GM19351 (cell line): ENCODE data around the gene PRR32.
A peak's percentile ranks its signal among the peaks of the same experiment; 100 is the strongest.
"Not testable (repeated sequence)": the region's sequence is repeated elsewhere in the genome, so short reads cannot be mapped to it uniquely, and the experiment has no call there.

Experiments used
- ATAC-seq: cut with Tn5 transposase; IDR thresholded peaks from one replicate; pipeline ENCODE4 v1.9.1; 2021; ENCODE audit warnings: mild to moderate bottlenecking, moderate library complexity; ENCODE audit not compliant: unreplicated experiment

PRR32 gene, protein sequence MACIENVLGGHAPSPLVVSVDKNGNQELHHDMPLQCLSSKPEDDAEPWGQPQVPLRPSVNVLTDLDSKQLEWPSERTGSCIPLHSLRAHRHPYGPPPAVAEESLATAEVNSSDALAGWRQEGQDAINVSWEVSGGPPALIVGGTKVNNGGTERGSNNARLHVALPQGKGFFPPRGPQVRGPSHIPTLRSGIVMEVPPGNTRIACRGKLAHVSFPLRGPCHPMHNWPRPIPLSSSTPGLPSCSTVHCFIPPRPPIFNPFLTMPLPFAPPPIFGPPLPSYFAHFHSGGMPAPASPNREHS

GRCh38 chrX:126819429-126819828, at the start of gene PRR32:
Gene PRR32 (plus strand): TSS chrX:126819729. CDS start chrX:126819844, 115 bp downstream.
- no peak for ATAC-seq

GRCh38 chrX:126770179-126770578, 49.4 kb upstream of the PRR32 start:
- ATAC-seq = peak; percentile 86

DNA sequence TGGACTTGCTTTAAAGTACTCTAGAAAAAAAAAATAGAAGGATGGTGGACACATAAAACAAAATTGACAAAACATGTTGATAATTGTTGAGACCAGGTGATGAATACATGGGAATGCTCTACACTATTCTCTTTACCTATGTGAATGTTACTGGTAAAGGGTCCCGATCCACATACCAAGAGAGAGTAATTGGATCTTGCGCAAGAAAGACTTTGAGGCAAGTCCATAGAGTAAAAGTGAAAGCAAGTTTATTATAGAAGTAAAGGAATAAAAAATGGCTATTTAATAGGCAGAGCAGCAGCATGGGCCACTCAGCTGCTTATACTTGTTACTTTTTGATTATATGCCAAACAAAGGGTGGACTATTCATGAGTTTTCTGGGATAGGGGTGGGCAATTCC, 34.0 kb upstream of the PRR32 start:
- ATAC-seq = no peak

DNA sequence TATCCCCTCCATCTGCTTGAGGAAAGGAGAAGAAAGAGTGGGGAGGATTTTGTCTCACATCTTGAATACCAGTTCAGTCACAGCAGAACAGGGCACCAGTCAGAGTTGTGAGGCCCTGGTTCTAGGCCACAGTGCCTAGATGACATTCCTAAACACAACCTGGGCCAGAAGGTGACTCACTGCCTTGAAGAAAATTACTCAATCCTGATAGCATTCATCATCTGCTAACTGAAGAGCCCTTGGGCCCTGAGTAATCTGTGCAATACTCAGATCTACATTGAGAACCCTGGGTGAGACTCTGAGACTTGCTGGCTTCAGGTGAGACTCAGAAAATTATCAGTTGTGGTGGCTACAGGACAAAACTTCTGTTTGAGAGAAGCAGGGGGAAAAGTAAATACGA, 20.5 kb upstream of the PRR32 start:
- ATAC-seq = no peak

- ATAC-seq = not testable (repeated sequence)
These were observed 12.7 kb upstream of the PRR32 start for GRCh38 chrX:126806784-126807183.

- no peak for ATAC-seq
These were observed 3.7 kb upstream of the PRR32 start for GRCh38 chrX:126815806-126816205.

GRCh38 chrX:126820700-126821420, 1.3 kb downstream of the PRR32 start:
- no peak for ATAC-seq

- no peak for ATAC-seq
These were observed 4.9 kb downstream of the PRR32 start for GRCh38 chrX:126824338-126825007.

- ATAC-seq = no peak
These were observed 6.2 kb downstream of the PRR32 start for GRCh38 chrX:126825566-126826193.

- ATAC-seq = no peak
These were observed 16.7 kb downstream of the PRR32 start for GRCh38 chrX:126836186-126836585.

DNA sequence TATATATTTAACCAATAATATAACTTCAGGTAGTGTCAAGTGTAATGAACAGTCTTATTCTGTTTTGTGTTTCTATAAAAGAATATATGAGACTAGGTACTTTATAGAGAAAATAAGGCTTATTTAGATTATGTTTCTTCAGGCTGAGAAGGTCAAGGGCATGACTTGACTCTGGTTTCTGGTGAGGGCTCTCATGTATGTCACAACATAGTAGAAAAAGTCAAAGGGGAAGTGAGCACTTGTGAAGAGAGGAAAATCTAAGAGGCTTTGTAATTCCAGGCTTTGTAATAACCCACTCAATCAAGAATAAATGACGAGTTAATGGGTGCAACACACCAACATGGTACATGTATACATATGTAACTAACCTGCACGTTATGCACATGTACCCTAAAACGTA, 27.6 kb downstream of the PRR32 start:
- no peak for ATAC-seq

GRCh38 chrX:126855839-126856524, 36.5 kb downstream of the PRR32 start:
- no peak for ATAC-seq
